SH-SY5Y (cell line): ENCODE results near the gene FTL.

Experiments
- GATA2 ChIP-seq: IDR thresholded peaks from 2 replicates; pipeline ENCODE4 v1.6.1; 2011; ENCODE audit warnings: mild to moderate bottlenecking, low read depth, low read length
- GATA3 ChIP-seq: IDR thresholded peaks from 2 replicates; pipeline ENCODE4 v1.6.1; 2011; ENCODE audit warnings: low read depth, mild to moderate bottlenecking, low read length, moderate library complexity

DNA sequence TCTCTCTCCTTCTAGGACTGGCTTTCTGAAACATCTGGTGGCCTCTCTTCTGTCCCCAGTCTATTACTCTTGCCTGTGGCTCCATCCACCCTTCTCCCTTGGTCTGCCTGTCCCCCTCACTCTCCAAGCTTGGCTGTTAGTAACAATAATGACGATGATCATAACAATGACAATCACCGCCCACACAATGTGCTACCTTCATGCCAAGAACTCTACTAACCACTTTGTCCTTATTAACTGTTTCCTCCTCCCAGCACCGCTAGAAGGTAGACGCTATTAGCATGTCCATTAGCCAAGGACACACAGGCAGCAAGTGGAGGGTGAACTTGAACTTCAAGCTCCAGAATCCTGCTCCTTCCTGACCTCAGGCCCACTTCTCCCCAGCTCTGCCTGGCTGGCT is 25.3 kb downstream of the FTL start:
- TF ChIP-seq GATA2 (no peak), GATA3 (no peak)
